ENCODE measurements around the gene TBC1D21.

TBC1D21 gene

GRCh38 chr15:73899197-73900094 is 26.1 kb downstream of the TBC1D21 start:
- in situ Hi-C loops (cut with HindIII; ENCODE audit: low pct_unique_long_range_greater_than_20kb, low sequenced_read_pairs): no loop called here
- DNase-seq (ENCODE audit: low read depth in 1 of 2, low spot score in 1 of 2): no peak

GRCh38 chr15:73900095-73900712 is 26.8 kb downstream of the TBC1D21 start:
- DNase-seq (ENCODE audit: low read depth in 1 of 2, low spot score in 1 of 2): no peak
- in situ Hi-C loops (cut with HindIII; ENCODE audit: low pct_unique_long_range_greater_than_20kb, low sequenced_read_pairs): no loop called here
- no peak for TF ChIP-seq JUND (IDR thresholded peaks at IDR 0.05; ENCODE audit: low read depth)

More at GRCh38 chr15:73899197-73900094, 26.1 kb downstream of the TBC1D21 start:
- TF ChIP-seq JUND (IDR thresholded peaks at IDR 0.05; ENCODE audit: low read depth): no peak

GRCh38 chr15:73901126-73901810 is 27.9 kb downstream of the TBC1D21 start:
- DNase-seq (ENCODE audit: low read depth in 1 of 2, low spot score in 1 of 2): no peak
- in situ Hi-C loops (cut with HindIII; ENCODE audit: low pct_unique_long_range_greater_than_20kb, low sequenced_read_pairs): no loop called here
- TF ChIP-seq JUND (IDR thresholded peaks at IDR 0.05; ENCODE audit: low read depth): no peak

- DNase-seq (ENCODE audit: low read depth in 1 of 2, low spot score in 1 of 2): no peak
- TF ChIP-seq JUND (IDR thresholded peaks at IDR 0.05; ENCODE audit: low read depth): no peak
- in situ Hi-C loops (cut with HindIII; ENCODE audit: low pct_unique_long_range_greater_than_20kb, low sequenced_read_pairs): no loop called here
Measured at GRCh38 chr15:73902121-73903020, 29.0 kb downstream of the TBC1D21 start.

- DNase-seq (ENCODE audit: low read depth in 1 of 2, low spot score in 1 of 2): no peak
- in situ Hi-C loops (cut with HindIII; ENCODE audit: low pct_unique_long_range_greater_than_20kb, low sequenced_read_pairs): no loop called here
- no peak for TF ChIP-seq JUND (IDR thresholded peaks at IDR 0.05; ENCODE audit: low read depth)
Measured at GRCh38 chr15:73904026-73904815, 30.9 kb downstream of the TBC1D21 start.

GRCh38 chr15:73905225-73905827 is 32.0 kb downstream of the TBC1D21 start:
- TF ChIP-seq JUND (IDR thresholded peaks at IDR 0.05; ENCODE audit: low read depth): no peak
- DNase-seq (ENCODE audit: low read depth in 1 of 2, low spot score in 1 of 2): no peak
- in situ Hi-C loops (cut with HindIII; ENCODE audit: low pct_unique_long_range_greater_than_20kb, low sequenced_read_pairs): no loop called here

GRCh38 chr15:73906346-73907034 is 33.1 kb downstream of the TBC1D21 start:
- no peak for TF ChIP-seq JUND (IDR thresholded peaks at IDR 0.05; ENCODE audit: low read depth)
- in situ Hi-C loops (cut with HindIII; ENCODE audit: low pct_unique_long_range_greater_than_20kb, low sequenced_read_pairs): no loop called here
- DNase-seq (ENCODE audit: low read depth in 1 of 2, low spot score in 1 of 2): no peak

- TF ChIP-seq JUND (IDR thresholded peaks at IDR 0.05; ENCODE audit: low read depth): no peak
- in situ Hi-C loops (cut with HindIII; ENCODE audit: low pct_unique_long_range_greater_than_20kb, low sequenced_read_pairs): no loop called here
- no peak for DNase-seq (ENCODE audit: low read depth in 1 of 2, low spot score in 1 of 2)
Measured at GRCh38 chr15:73907035-73907408, 33.7 kb downstream of the TBC1D21 start.

- in situ Hi-C loops (cut with HindIII; ENCODE audit: low pct_unique_long_range_greater_than_20kb, low sequenced_read_pairs): no loop called here
- DNase-seq (ENCODE audit: low read depth in 1 of 2, low spot score in 1 of 2): peak; percentile 56 to 75
- TF ChIP-seq JUND (IDR thresholded peaks at IDR 0.05; ENCODE audit: low read depth): no peak
Measured at GRCh38 chr15:73908030-73908821, 34.9 kb downstream of the TBC1D21 start.

GRCh38 chr15:73908822-73909122 is 35.4 kb downstream of the TBC1D21 start:
- DNase-seq (ENCODE audit: low read depth in 1 of 2, low spot score in 1 of 2): no peak
- no peak for TF ChIP-seq JUND (IDR thresholded peaks at IDR 0.05; ENCODE audit: low read depth)
- in situ Hi-C loops (cut with HindIII; ENCODE audit: low pct_unique_long_range_greater_than_20kb, low sequenced_read_pairs): no loop called here

Measured in T47D (cell line).